ENCODE data around the gene ELF5. TPM values are rescaled to one million over a fixed set of nuclear protein-coding genes. Genes with fewer than 3 reads are reported as not detected.

The ELF5 gene
- total RNA-seq, 1 donor: under 0.01 TPM

DNA sequence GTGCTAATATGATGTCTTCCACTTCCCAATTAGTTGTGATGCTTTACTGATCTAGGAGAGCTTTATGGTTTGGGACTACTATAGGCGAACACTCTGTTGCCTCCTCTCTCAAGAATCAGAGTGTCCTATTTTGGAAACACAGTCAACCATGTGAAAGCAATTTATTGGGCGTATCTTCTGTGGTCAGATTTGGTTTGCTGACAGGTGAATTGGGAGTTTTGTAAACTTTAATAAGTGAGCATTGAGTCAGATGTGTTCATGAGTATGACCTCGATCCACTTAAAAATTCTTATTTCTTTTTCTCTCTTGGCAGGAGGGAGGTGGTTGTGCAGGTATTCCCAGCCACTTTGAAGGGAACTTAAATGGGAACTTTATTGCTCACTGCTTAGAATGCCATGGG lies 70.5 kb downstream of the ELF5 start:
- TF ChIP-seq, protein P1, sequence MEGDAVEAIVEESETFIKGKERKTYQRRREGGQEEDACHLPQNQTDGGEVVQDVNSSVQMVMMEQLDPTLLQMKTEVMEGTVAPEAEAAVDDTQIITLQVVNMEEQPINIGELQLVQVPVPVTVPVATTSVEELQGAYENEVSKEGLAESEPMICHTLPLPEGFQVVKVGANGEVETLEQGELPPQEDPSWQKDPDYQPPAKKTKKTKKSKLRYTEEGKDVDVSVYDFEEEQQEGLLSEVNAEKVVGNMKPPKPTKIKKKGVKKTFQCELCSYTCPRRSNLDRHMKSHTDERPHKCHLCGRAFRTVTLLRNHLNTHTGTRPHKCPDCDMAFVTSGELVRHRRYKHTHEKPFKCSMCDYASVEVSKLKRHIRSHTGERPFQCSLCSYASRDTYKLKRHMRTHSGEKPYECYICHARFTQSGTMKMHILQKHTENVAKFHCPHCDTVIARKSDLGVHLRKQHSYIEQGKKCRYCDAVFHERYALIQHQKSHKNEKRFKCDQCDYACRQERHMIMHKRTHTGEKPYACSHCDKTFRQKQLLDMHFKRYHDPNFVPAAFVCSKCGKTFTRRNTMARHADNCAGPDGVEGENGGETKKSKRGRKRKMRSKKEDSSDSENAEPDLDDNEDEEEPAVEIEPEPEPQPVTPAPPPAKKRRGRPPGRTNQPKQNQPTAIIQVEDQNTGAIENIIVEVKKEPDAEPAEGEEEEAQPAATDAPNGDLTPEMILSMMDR (IDR thresholded peaks at IDR 0.05; ENCODE audit: insufficient read depth, low read depth, low read length): no peak
- no peak overlapping the region for H3K4me3 ChIP-seq (ENCODE audit: low read depth, low read length)
- DNase-seq (ENCODE audit: low read depth): no peak

DNA sequence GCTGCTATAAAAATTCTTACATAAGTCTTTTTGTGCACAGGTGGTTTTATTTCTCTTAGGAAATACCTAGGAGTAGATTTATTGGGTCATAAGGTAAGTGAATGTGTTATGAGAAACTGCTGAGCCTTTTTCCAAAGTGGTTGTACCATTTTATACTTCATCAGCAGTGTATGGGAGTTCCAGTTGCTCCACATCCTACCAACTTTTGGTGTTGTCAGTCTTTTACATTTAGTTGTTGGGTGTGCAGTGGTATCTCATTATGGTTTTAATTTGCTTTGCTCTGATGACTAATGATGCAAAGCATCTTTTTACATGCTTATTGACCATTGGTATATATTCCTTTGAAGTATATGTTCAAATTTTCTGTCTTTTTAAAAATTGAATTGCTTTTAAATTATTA lies 71.8 kb downstream of the ELF5 start:
- no peak overlapping the region for H3K4me3 ChIP-seq (ENCODE audit: low read depth, low read length)
- no peak for DNase-seq (ENCODE audit: low read depth)
- TF ChIP-seq, protein P1 (IDR thresholded peaks at IDR 0.05; ENCODE audit: insufficient read depth, low read depth, low read length): no peak

GRCh38 chr11:34439610-34440198 lies 73.9 kb downstream of the ELF5 start:
- no peak for DNase-seq (ENCODE audit: low read depth)
- peak overlapping the region; percentile 85 for H3K4me3 ChIP-seq (ENCODE audit: low read depth, low read length)
- TF ChIP-seq, protein P1 (IDR thresholded peaks at IDR 0.05; ENCODE audit: insufficient read depth, low read depth, low read length): no peak

DNA sequence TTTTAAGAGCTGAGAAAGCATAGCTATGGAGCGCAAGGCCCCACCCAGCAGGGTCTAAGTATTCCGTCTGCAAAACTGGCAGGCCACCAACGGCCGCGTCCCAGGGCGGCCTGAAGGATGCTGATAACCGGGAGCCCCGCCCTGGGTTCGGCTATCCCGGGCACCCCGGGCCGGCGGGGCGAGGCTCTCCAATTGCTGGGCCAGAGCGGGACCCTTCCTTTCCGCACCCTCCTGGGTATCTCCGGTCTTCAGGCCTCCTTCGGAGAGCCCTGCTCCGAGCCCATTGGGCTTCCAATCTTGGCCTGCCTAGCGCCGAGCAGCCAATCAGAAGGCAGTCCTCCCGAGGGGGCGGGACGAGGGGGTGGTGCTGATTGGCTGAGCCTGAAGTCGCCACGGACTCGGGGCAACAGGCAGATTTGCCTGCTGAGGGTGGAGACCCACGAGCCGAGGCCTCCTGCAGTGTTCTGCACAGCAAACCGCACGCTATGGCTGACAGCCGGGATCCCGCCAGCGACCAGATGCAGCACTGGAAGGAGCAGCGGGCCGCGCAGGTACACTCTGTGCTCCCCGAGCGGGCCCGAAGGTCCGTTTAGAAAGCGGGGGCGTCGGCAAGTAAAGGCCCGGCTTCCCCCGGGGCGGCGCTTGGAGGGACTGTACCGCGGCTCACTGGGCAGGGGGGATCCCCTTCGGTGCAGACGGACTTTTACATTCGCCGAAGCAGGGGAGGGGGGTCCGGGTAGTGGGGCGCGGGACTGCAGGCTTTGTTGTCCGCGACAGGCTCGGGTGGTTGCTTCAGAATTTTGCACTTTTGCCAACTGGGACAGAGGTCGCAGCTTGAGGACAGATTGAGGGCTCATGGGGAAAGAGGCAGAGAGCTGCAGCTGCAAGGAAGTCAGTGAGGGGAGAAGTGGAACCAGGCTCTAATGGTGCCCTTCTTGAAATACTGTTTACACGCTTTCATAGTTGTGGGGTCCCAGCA lies 74.8 kb downstream of the ELF5 start, which contains the start of gene CAT:
TSS of gene CAT (plus strand) at position 406 of the 979 bp plus-strand sequence. CDS start at position 486, 80 bp downstream.
- H3K4me3 ChIP-seq (ENCODE audit: low read depth, low read length): peak within 1 kb of the TSS; percentile 85
- TF ChIP-seq, protein P1 (IDR thresholded peaks at IDR 0.05; ENCODE audit: insufficient read depth, low read depth, low read length): no peak
- peak; percentile 98 for DNase-seq (ENCODE audit: low read depth)

DNA sequence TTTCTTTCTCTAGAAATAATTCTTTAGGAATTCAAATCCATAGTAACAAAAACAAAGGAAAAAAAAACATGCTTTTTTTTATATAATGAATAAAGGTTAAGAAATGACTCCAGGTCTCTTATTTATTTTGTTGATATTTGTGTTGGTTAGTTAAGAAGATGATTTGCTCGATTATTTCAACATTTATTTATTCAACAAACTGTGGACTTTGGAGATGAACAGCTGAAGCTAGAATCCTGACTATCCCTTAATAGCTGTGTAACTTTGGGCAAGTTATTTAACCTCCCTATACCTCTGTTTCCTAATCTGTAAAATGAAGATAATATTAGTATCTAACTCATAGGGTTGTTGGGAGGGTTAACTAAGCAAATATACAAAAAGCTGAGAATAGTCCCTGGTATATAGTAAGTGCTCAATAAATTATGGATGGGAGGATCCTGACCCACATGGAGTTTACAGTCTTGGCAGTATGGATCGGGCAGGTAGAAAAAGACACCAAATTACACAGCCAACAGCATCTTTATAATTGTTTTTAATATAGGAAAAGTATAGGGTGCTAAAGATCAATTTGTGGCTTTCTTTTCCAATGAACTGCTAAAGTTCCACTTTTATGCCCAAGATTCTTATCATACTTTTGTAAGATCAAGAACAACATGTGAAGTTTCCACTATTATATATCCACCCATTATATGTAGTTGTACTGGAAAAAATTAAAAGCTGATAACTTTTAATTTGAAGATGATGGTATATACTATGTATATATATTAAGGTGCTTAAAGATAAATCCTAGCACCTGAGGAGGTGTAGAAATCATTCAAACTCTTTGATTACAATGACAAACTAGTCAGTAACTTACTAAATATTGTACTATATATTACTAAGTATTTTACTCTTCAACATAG lies 76.1 kb downstream of the ELF5 start:
- H3K4me3 ChIP-seq (ENCODE audit: low read depth, low read length): peak overlapping the region; percentile 85
- DNase-seq (ENCODE audit: low read depth): no peak
- TF ChIP-seq, protein P1 (IDR thresholded peaks at IDR 0.05; ENCODE audit: insufficient read depth, low read depth, low read length): no peak

DNA sequence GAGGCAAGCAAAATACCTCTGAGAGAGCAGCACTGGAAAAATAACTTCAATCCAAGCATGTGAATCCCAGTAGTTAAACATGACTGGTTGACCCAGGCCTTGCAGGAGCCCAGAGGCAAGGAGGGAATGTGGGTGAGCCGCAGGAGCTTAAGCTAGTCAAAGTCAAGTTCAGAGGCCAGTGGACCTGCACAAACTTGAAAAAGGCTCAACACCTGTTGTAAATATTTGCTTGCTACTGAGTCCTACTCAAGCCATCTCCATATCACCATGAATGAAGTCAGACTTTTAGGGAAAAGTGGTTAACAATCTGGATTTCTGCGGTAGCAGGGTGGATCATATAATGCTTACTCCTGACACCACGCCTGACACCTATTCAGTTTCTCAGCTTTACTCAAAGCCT lies 79.7 kb downstream of the ELF5 start:
- TF ChIP-seq, protein P1 (IDR thresholded peaks at IDR 0.05; ENCODE audit: insufficient read depth, low read depth, low read length): no peak
- no peak overlapping the region for H3K4me3 ChIP-seq (ENCODE audit: low read depth, low read length)
- no peak for DNase-seq (ENCODE audit: low read depth)

All from fibroblast of villous mesenchyme (primary cell).